Endodermal cell (in vitro differentiated cells): ENCODE results near the gene RHOG. TPM values are rescaled to one million over a fixed set of nuclear protein-coding genes. Genes with fewer than 3 reads are reported as not detected.

Experiments used
- DNase-seq: peaks from one replicate; pipeline ENCODE4 v3.0.0-alpha.2; 2017
- H3K27ac ChIP-seq: 2 replicates; pipeline ENCODE4 v1.5.1; 2013; ENCODE audit warnings: mild to moderate bottlenecking, low read depth, low read length, moderate library complexity
- H3K27me3 ChIP-seq: 2 replicates; pipeline ENCODE4 v1.6.1; 2013; ENCODE audit warnings: mild to moderate bottlenecking, low read length, moderate library complexity; ENCODE audit not compliant: insufficient read depth, control insufficient read depth, poor library complexity, severe bottlenecking
- H3K36me3 ChIP-seq: 2 replicates; pipeline ENCODE4 v1.7.0; 2013; ENCODE audit warnings: mild to moderate bottlenecking, low read length, moderate library complexity; ENCODE audit not compliant: control insufficient read depth, insufficient read depth
- H3K4me1 ChIP-seq: one replicate; pipeline ENCODE4 v1.7.0; 2013; ENCODE audit warnings: low read length; ENCODE audit not compliant: control insufficient read depth, insufficient read depth
- H3K4me3 ChIP-seq: 2 replicates; pipeline ENCODE4 v1.5.1; 2013; ENCODE audit warnings: mild to moderate bottlenecking, low read length, moderate library complexity
- H3K9ac ChIP-seq: 2 replicates; pipeline ENCODE4 v1.6.1; 2013; ENCODE audit warnings: mild to moderate bottlenecking, low read length, moderate library complexity; ENCODE audit not compliant: poor library complexity, severe bottlenecking; ENCODE audit errors: extremely low read depth
- H3K9me3 ChIP-seq: 2 replicates; pipeline ENCODE4 v1.6.1; 2013; ENCODE audit warnings: mild to moderate bottlenecking, low read length, moderate library complexity; ENCODE audit not compliant: control insufficient read depth
- H3K27ac Mint-ChIP-seq: 2 replicates; pipeline ENCODE4 v1.8.0; 2020; ENCODE audit warnings: mixed read lengths
- H3K27me3 Mint-ChIP-seq: 2 replicates; pipeline ENCODE4 v1.8.0; 2021; ENCODE audit warnings: mild to moderate bottlenecking, mixed read lengths; ENCODE audit not compliant: insufficient read depth
- H3K36me3 Mint-ChIP-seq: 2 replicates; pipeline ENCODE4 v1.8.0; 2020; ENCODE audit warnings: low read depth, mixed read lengths
- H3K4me1 Mint-ChIP-seq: 2 replicates; pipeline ENCODE4 v1.8.0; 2020; ENCODE audit warnings: mixed read lengths
- H3K4me3 Mint-ChIP-seq: 2 replicates; pipeline ENCODE4 v1.8.0; 2020; ENCODE audit warnings: mild to moderate bottlenecking, moderate library complexity, mixed read lengths
- H3K9me3 Mint-ChIP-seq: 2 replicates; pipeline ENCODE4 v1.8.0; 2020; ENCODE audit warnings: mild to moderate bottlenecking, mixed read lengths
- CTCF ChIP-seq: fragments of 200-600 bp; sonication (generic); conservative IDR thresholded peaks from 2 replicates; pipeline ENCODE4 v1.5.0; 2021; ENCODE audit warnings: antibody characterized with exemption, mild to moderate bottlenecking
- WGBS, 2 experiments: methylation state at CpG; one replicate each; pipeline versions ENCODE4 v1.1.5 to v1.1.7; 2013; ENCODE audit warnings: missing lambda C conversion rate in 2 of 2, mixed read lengths in 1 of 2; ENCODE audit not compliant: insufficient coverage in 1 of 2, insufficient read length in 1 of 2; 5-methylcytosine and 5-hydroxymethylcytosine counted together
- total RNA-seq, 2 donors: library from RNA; stranded (reverse); fragmentation: NEBNext Ultra II Directional in 1 of 2; extraction: Animal tissue kit (Norgen Biotek cat#: 25700) in 1 of 2; gene quantifications; 2 replicates in 1 of 2; 3 replicates in 1 of 2; pipeline ENCODE4 v1.2.1, GENCODE V29; 2021

The RHOG gene
- total RNA-seq, 2 donors from 2014 or later: 25.5 to 27.6 TPM

- H3K27ac ChIP-seq: no peak overlapping the region
- H3K27me3 ChIP-seq: no peaks in the 10 kb centered on the region
- H3K27me3 Mint-ChIP-seq: no peaks in the 10 kb centered on the region
- H3K27ac Mint-ChIP-seq: no peak overlapping the region
- no peaks in the 10 kb centered on the region for H3K4me1 ChIP-seq
- TF ChIP-seq CTCF: no peak
- H3K4me1 Mint-ChIP-seq: peaks cover 1% of the 10 kb centered on the region
- no peaks in the 10 kb centered on the region for H3K9me3 Mint-ChIP-seq
- DNase-seq: no peak
- H3K4me3 ChIP-seq: no peak overlapping the region
- WGBS, 2 experiments: 95 to 98% methylated on average over 18 to 30 of the region's 30 CpGs
- H3K36me3 ChIP-seq: peaks cover 23% of the 10 kb centered on the region
- H3K9me3 ChIP-seq: no peaks in the 10 kb centered on the region
- H3K36me3 Mint-ChIP-seq: peaks cover 29% of the 10 kb centered on the region
- H3K4me3 Mint-ChIP-seq: no peak overlapping the region
- no peak overlapping the region for H3K9ac ChIP-seq
Measured at GRCh38 chr11:3823762-3824506, 16.8 kb downstream of the RHOG start.

GRCh38 chr11:3823303-3823702 lies 17.5 kb downstream of the RHOG start:
- H3K4me3 Mint-ChIP-seq: no peak overlapping the region
- no peak overlapping the region for H3K4me3 ChIP-seq
- peaks cover 1% of the 10 kb centered on the region for H3K4me1 Mint-ChIP-seq
- H3K9me3 ChIP-seq: no peaks in the 10 kb centered on the region
- peaks cover 26% of the 10 kb centered on the region for H3K36me3 Mint-ChIP-seq
- H3K4me1 ChIP-seq: no peaks in the 10 kb centered on the region
- peaks cover 23% of the 10 kb centered on the region for H3K36me3 ChIP-seq
- no peaks in the 10 kb centered on the region for H3K27me3 ChIP-seq
- no peaks in the 10 kb centered on the region for H3K9me3 Mint-ChIP-seq
- H3K27me3 Mint-ChIP-seq: no peaks in the 10 kb centered on the region
- TF ChIP-seq CTCF: no peak
- 95 to 100% methylated on average over 3 of the region's 3 CpGs for WGBS, 2 experiments
- DNase-seq: no peak
- H3K9ac ChIP-seq: no peak overlapping the region
- no peak overlapping the region for H3K27ac ChIP-seq
- no peak overlapping the region for H3K27ac Mint-ChIP-seq

- H3K4me3 ChIP-seq: no peak overlapping the region
- Mint-ChIP-seq H3K4me3 (no peak overlapping the region), H3K9me3 (no peaks in the 10 kb centered on the region), H3K36me3 (peaks cover 20% of the 10 kb centered on the region), H3K27ac (no peak overlapping the region), H3K27me3 (no peaks in the 10 kb centered on the region), H3K4me1 (peaks cover 4% of the 10 kb centered on the region)
- 88 to 95% methylated on average over 1 to 7 of the region's 7 CpGs for WGBS, 2 experiments
- no peaks in the 10 kb centered on the region for H3K27me3 ChIP-seq
- no peak overlapping the region for H3K9ac ChIP-seq
- no peak overlapping the region for H3K27ac ChIP-seq
- no peaks in the 10 kb centered on the region for H3K9me3 ChIP-seq
- DNase-seq: no peak
- H3K4me1 ChIP-seq: no peaks in the 10 kb centered on the region
- no peak for TF ChIP-seq CTCF
- peaks cover 16% of the 10 kb centered on the region for H3K36me3 ChIP-seq
Measured at GRCh38 chr11:3822312-3822711, 18.4 kb downstream of the RHOG start.
